PC-9 (cell line): ENCODE results near the gene ERAP2.

ENCODE experiments used
- EZH2 ChIP-seq: fragments of 200-600 bp; sonication (generic); IDR thresholded peaks from 2 replicates; pipeline ENCODE4 v1.8.0; 2017; ENCODE audit warnings: antibody characterized with exemption, low read depth
- TF ChIP-seq, protein P1 (sequence below): fragments of 200-600 bp; sonication (generic); conservative IDR thresholded peaks from 2 replicates; pipeline ENCODE4 v1.6.1; 2017; ENCODE audit warnings: mixed run types, antibody characterized with exemption, mild to moderate bottlenecking, moderate library complexity

DNA sequence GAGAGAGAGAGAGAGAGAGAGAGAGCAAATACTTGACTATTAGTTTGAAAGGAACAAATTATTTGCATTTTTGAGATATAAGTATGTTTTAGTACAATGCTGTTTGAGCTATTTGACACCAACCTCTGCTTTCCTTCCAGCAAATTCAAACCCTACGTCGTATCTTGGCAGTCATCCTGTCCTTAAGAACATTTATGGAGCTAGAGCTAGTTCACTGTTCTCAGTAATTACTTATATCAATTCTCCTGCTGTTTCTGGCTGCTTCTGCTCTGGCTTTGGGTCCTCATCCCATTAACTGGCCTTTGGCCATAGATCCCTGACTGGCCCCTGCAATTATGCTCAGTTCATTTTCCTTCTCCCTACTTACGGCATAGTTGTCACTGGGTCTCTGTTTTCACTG lies 19.9 kb upstream of the ERAP2 start:
- TF ChIP-seq, protein P1, sequence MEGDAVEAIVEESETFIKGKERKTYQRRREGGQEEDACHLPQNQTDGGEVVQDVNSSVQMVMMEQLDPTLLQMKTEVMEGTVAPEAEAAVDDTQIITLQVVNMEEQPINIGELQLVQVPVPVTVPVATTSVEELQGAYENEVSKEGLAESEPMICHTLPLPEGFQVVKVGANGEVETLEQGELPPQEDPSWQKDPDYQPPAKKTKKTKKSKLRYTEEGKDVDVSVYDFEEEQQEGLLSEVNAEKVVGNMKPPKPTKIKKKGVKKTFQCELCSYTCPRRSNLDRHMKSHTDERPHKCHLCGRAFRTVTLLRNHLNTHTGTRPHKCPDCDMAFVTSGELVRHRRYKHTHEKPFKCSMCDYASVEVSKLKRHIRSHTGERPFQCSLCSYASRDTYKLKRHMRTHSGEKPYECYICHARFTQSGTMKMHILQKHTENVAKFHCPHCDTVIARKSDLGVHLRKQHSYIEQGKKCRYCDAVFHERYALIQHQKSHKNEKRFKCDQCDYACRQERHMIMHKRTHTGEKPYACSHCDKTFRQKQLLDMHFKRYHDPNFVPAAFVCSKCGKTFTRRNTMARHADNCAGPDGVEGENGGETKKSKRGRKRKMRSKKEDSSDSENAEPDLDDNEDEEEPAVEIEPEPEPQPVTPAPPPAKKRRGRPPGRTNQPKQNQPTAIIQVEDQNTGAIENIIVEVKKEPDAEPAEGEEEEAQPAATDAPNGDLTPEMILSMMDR, result no peak
- TF ChIP-seq EZH2, result no peak
